Mesothelial cell of epicardium (in vitro differentiated cells): ENCODE measurements around the gene ITPA. TPM values are rescaled to one million over a fixed set of nuclear protein-coding genes. Genes with fewer than 3 reads are reported as not detected.

Experiments
- DNase-seq, 2 experiments: peaks; one replicate each; pipeline ENCODE4 v3.0.0; 2021; ENCODE audit warnings: low spot score in 2 of 2; ENCODE audit not compliant: unreplicated experiment in 2 of 2
- H3K27ac Mint-ChIP-seq: 2 replicates; pipeline ENCODE4 v1.8.0; 2021; ENCODE audit warnings: mixed read lengths
- H3K27me3 Mint-ChIP-seq: 2 replicates; pipeline ENCODE4 v1.8.0; 2021; ENCODE audit warnings: low read depth, mixed read lengths
- H3K36me3 Mint-ChIP-seq: 2 replicates; pipeline ENCODE4 v1.8.0; 2021; ENCODE audit warnings: mixed read lengths
- H3K4me1 Mint-ChIP-seq: 2 replicates; pipeline ENCODE4 v1.8.0; 2021; ENCODE audit warnings: mixed read lengths
- H3K4me3 Mint-ChIP-seq: 2 replicates; pipeline ENCODE4 v1.8.0; 2021; ENCODE audit warnings: mild to moderate bottlenecking, moderate library complexity, mixed read lengths
- H3K9me3 Mint-ChIP-seq: 2 replicates; pipeline ENCODE4 v1.8.0; 2021; ENCODE audit warnings: mixed read lengths
- CTCF ChIP-seq: fragments of 200-600 bp; sonication (generic); IDR thresholded peaks from one replicate; pipeline ENCODE4 v1.5.0; 2021; ENCODE audit warnings: antibody characterized with exemption; ENCODE audit not compliant: unreplicated experiment
- total RNA-seq: library from RNA; stranded (reverse); gene quantifications from 3 replicates; pipeline ENCODE4 v1.2.1, GENCODE V29; 2021

ITPA gene
- total RNA-seq, 1 donor from 2014 or later = 57.6 TPM

- Mint-ChIP-seq H3K4me3 (no peak overlapping the region), H3K4me1 (peaks cover 8% of the 10 kb centered on the region)
These were observed 45.1 kb upstream of the ITPA start for GRCh38 chr20:3164043-3164762.

GRCh38 chr20:3164763-3165410, 44.4 kb upstream of the ITPA start:
- peaks cover 13% of the 10 kb centered on the region for H3K27me3 Mint-ChIP-seq
- H3K9me3 Mint-ChIP-seq = no peaks in the 10 kb centered on the region
- no peak for TF ChIP-seq CTCF

More at GRCh38 chr20:3164043-3164762, 45.1 kb upstream of the ITPA start:
- H3K36me3 Mint-ChIP-seq = no peaks in the 10 kb centered on the region
- TF ChIP-seq CTCF = no peak
- peaks cover 9% of the 10 kb centered on the region for H3K27me3 Mint-ChIP-seq
- DNase-seq = no peak
- H3K27ac Mint-ChIP-seq = no peak overlapping the region
- no peaks in the 10 kb centered on the region for H3K9me3 Mint-ChIP-seq

GRCh38 chr20:3165473-3166337, 43.6 kb upstream of the ITPA start:
- no peak for TF ChIP-seq CTCF
- Mint-ChIP-seq H3K4me3 (no peak overlapping the region), H3K9me3 (no peaks in the 10 kb centered on the region), H3K36me3 (peaks cover 2% of the 10 kb centered on the region), H3K27me3 (peaks cover 15% of the 10 kb centered on the region), H3K4me1 (peaks cover 8% of the 10 kb centered on the region), H3K27ac (no peak overlapping the region)
- no peak for DNase-seq

More at GRCh38 chr20:3164763-3165410, 44.4 kb upstream of the ITPA start:
- Mint-ChIP-seq H3K4me3 (no peak overlapping the region), H3K27ac (no peak overlapping the region), H3K4me1 (peaks cover 8% of the 10 kb centered on the region), H3K36me3 (peaks cover 2% of the 10 kb centered on the region)
- no peak for DNase-seq

GRCh38 chr20:3166338-3166912, 42.9 kb upstream of the ITPA start:
- peaks cover 2% of the 10 kb centered on the region for H3K36me3 Mint-ChIP-seq
- TF ChIP-seq CTCF = no peak
- peaks cover 20% of the 10 kb centered on the region for H3K27me3 Mint-ChIP-seq
- H3K9me3 Mint-ChIP-seq = no peaks in the 10 kb centered on the region
- no peak overlapping the region for H3K4me3 Mint-ChIP-seq
- no peak for DNase-seq
- H3K27ac Mint-ChIP-seq = no peak overlapping the region
- H3K4me1 Mint-ChIP-seq = peaks cover 8% of the 10 kb centered on the region

- H3K27me3 Mint-ChIP-seq = peaks cover 24% of the 10 kb centered on the region
- no peak overlapping the region for H3K4me3 Mint-ChIP-seq
- H3K9me3 Mint-ChIP-seq = no peaks in the 10 kb centered on the region
- H3K36me3 Mint-ChIP-seq = peaks cover 2% of the 10 kb centered on the region
- TF ChIP-seq CTCF = no peak
- H3K27ac Mint-ChIP-seq = no peak overlapping the region
- DNase-seq = no peak
- H3K4me1 Mint-ChIP-seq = peaks cover 8% of the 10 kb centered on the region
These were observed 42.4 kb upstream of the ITPA start for GRCh38 chr20:3166913-3167342.
